ENCODE results near the gene ANKRD6. TPM values are rescaled to one million over a fixed set of nuclear protein-coding genes. Genes with fewer than 3 reads are reported as not detected.

Gene ANKRD6
- total RNA-seq, 1 experiment from 2014 or later = 5.6 TPM

DNA sequence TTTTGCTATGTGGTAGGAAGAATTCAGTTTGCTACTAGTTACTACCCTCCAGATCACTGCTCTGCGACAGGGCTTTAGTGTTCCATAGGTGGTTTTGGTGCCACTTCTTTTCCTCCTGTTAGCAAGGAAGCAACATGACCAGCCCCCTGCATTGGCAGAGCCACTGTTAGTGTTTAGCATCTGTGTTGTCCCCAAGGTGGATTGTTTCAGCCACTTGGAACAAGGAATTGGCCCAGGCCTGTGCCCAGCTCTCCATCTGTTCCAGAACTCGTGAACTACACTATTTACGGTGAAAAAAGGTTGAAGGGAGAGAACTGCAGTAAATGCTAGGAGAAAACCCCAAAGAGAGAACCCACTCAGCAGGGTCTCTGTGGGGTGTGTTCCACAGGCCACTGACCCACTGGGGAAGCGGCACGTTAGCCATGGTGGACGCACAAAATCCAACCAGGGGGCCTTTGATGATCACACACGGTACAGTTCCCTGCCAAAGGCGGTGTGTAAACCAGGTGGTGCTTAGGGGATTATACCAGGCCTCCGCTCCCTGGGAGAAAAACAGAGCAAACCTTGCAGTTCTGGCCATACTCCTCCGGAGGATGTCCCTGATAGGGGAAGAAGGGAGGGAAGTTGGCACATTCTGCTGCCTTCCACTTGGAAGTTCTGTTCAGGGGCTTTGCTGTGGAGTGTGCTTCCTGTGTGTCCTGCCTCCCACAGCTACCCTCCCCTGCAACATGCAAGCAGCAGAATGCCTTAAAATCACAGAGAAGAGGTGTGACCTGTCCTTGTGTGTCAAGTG is 133.3 kb downstream of the ANKRD6 start:
- H3K4me3 ChIP-seq (ENCODE audit: low read length) = no peak overlapping the region
- no peaks in the 10 kb centered on the region for H3K79me2 ChIP-seq (ENCODE audit: low read length)
- no peak overlapping the region for H3K27ac ChIP-seq (ENCODE audit: low read length)
- H3K27me3 ChIP-seq (ENCODE audit: low read length) = no peaks in the 10 kb centered on the region
- no peak overlapping the region for H2AFZ ChIP-seq (ENCODE audit: low read length)
- CTCF ChIA-PET = no interaction called here
- DNase-seq = no peak
- intact Hi-C loops (cut with micrococcal nuclease) = no loop called here
- BruUV-seq (replicated peaks) = no TSS peak
- POLR2A ChIA-PET (ENCODE audit: unreplicated experiment) = no interaction called here
- H3K4me1 ChIP-seq (ENCODE audit: insufficient read depth, low read length) = no peaks in the 10 kb centered on the region
- no peak for ATAC-seq
- no peaks in the 10 kb centered on the region for H3F3A ChIP-seq (ENCODE audit: low read length, unreplicated experiment)
- H3K9ac ChIP-seq (ENCODE audit: low read length) = no peak overlapping the region
- H4K20me1 ChIP-seq (ENCODE audit: low read length) = no peaks in the 10 kb centered on the region
- H3K9me3 ChIP-seq (ENCODE audit: low read length) = no peaks in the 10 kb centered on the region
- no peaks in the 10 kb centered on the region for H3K36me3 ChIP-seq (ENCODE audit: low read depth, low read length)
- TF ChIP-seq EZH2 (IDR thresholded peaks at IDR 0.05; ENCODE audit: low read length, unreplicated experiment) (no peak), EZH2phosphoT487 (IDR thresholded peaks at IDR 0.05; ENCODE audit: borderline replicate concordance, low read length) (no peak)
- TF ChIP-seq, protein P1, sequence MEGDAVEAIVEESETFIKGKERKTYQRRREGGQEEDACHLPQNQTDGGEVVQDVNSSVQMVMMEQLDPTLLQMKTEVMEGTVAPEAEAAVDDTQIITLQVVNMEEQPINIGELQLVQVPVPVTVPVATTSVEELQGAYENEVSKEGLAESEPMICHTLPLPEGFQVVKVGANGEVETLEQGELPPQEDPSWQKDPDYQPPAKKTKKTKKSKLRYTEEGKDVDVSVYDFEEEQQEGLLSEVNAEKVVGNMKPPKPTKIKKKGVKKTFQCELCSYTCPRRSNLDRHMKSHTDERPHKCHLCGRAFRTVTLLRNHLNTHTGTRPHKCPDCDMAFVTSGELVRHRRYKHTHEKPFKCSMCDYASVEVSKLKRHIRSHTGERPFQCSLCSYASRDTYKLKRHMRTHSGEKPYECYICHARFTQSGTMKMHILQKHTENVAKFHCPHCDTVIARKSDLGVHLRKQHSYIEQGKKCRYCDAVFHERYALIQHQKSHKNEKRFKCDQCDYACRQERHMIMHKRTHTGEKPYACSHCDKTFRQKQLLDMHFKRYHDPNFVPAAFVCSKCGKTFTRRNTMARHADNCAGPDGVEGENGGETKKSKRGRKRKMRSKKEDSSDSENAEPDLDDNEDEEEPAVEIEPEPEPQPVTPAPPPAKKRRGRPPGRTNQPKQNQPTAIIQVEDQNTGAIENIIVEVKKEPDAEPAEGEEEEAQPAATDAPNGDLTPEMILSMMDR (conservative IDR thresholded peaks at IDR 0.05; ENCODE audit: low read depth, low read length) = no peak
- H3K4me2 ChIP-seq (ENCODE audit: low read length) = no peak overlapping the region
- H3K9me2 ChIP-seq (replicated peaks; ENCODE audit: low read length) = no peaks in the 10 kb centered on the region

DNA sequence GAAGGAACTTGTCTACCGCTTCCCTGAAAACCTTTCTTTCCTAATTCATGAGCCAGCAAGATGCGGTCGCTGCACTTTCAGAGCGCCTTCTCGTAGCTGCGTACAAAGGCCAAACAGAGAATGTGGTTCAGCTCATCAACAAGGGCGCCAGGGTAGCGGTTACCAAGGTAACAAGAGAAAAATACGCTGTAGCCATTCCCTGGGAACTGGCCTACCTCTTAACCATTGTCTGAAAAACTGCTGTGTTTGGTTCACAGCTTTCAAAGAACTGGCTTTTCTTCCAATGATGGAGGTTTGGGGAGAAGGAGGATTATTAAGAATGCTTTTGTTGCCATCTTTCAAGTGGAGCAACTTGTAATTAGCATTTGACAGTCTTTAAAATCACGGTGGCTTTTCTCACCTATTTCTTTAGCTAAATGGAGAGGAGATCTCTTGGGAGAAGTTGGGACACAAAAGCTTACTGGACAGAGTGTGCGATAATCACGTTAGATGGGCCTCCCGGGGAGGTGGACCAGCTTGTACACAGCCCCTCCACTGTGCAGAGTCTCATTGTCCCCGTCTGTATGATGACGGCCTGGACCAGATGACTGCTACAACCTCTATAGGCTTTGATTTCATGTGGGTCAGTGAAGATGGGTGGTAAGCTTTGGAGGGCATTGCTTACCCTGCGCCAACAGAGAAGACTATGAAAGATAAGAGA is 134.1 kb downstream of the ANKRD6 start:
- Histone ChIP-seq H3K36me3 (ENCODE audit: low read depth, low read length) (no peaks in the 10 kb centered on the region), H3K4me1 (ENCODE audit: insufficient read depth, low read length) (no peaks in the 10 kb centered on the region), H3K27ac (ENCODE audit: low read length) (no peak overlapping the region), H4K20me1 (ENCODE audit: low read length) (no peaks in the 10 kb centered on the region), H3K4me2 (ENCODE audit: low read length) (no peak overlapping the region), H3K9ac (ENCODE audit: low read length) (no peak overlapping the region), H3K9me2 (replicated peaks; ENCODE audit: low read length) (no peaks in the 10 kb centered on the region), H3K27me3 (ENCODE audit: low read length) (no peaks in the 10 kb centered on the region), H3F3A (ENCODE audit: low read length, unreplicated experiment) (no peaks in the 10 kb centered on the region), H2AFZ (ENCODE audit: low read length) (no peak overlapping the region), H3K79me2 (ENCODE audit: low read length) (no peaks in the 10 kb centered on the region), H3K4me3 (ENCODE audit: low read length) (no peak overlapping the region), H3K9me3 (ENCODE audit: low read length) (no peaks in the 10 kb centered on the region)
- ATAC-seq (no peak), DNase-seq (no peak)
- intact Hi-C loops (cut with micrococcal nuclease) = no loop called here
- CTCF ChIA-PET = no interaction called here
- POLR2A ChIA-PET (ENCODE audit: unreplicated experiment) = no interaction called here
- no TSS peak for BruUV-seq (replicated peaks)
- TF ChIP-seq EZH2 (IDR thresholded peaks at IDR 0.05; ENCODE audit: low read length, unreplicated experiment) = no peak
- TF ChIP-seq EZH2phosphoT487 (IDR thresholded peaks at IDR 0.05; ENCODE audit: borderline replicate concordance, low read length) = no peak
- TF ChIP-seq, protein P1 (conservative IDR thresholded peaks at IDR 0.05; ENCODE audit: low read depth, low read length) = no peak

All from PC-3 (cell line).